GM06990 (cell line): Measurements from ENCODE around the gene C19orf33.

Experiments used
- DNase-seq: peaks from one replicate; pipeline ENCODE4 v3.0.0-alpha.2; 2011; ENCODE audit not compliant: insufficient read length; ENCODE audit errors: extremely low read depth
- H3K27me3 ChIP-seq: replicated peaks from 2 replicates; pipeline ENCODE4 v1.6.0; 2011; ENCODE audit warnings: low read length; ENCODE audit not compliant: control insufficient read depth, insufficient read depth
- H3K36me3 ChIP-seq: 2 replicates; pipeline ENCODE4 v1.5.1; 2011; ENCODE audit warnings: low read length; ENCODE audit not compliant: control insufficient read depth, insufficient read depth
- H3K4me3 ChIP-seq: replicated peaks from 2 replicates; pipeline ENCODE4 v1.5.1; 2011; ENCODE audit warnings: low read depth, mild to moderate bottlenecking, control low read depth, low read length
- CTCF ChIP-seq: IDR thresholded peaks from 2 replicates; pipeline ENCODE4 v1.5.1; 2011; ENCODE audit warnings: low read length, control low read depth, mild to moderate bottlenecking, inconsistent platforms; ENCODE audit not compliant: insufficient read depth, poor library complexity, severe bottlenecking

C19orf33 gene

GRCh38 chr19:38308006-38308766 is 4.1 kb downstream of the C19orf33 start:
- no peak for DNase-seq
- Histone ChIP-seq H3K4me3 (no peak overlapping the region), H3K27me3 (no peaks in the 10 kb centered on the region), H3K36me3 (peaks cover 12% of the 10 kb centered on the region)
- no peak for TF ChIP-seq CTCF

GRCh38 chr19:38308926-38309614 is 5.0 kb downstream of the C19orf33 start:
- TF ChIP-seq CTCF: no peak
- Histone ChIP-seq H3K36me3 (peaks cover 10% of the 10 kb centered on the region), H3K27me3 (no peaks in the 10 kb centered on the region), H3K4me3 (no peak overlapping the region)
- DNase-seq: no peak

- Histone ChIP-seq H3K4me3 (no peak overlapping the region), H3K27me3 (no peaks in the 10 kb centered on the region), H3K36me3 (peaks cover 10% of the 10 kb centered on the region)
- DNase-seq: no peak
- no peak for TF ChIP-seq CTCF
Observed at GRCh38 chr19:38309615-38310278, 5.7 kb downstream of the C19orf33 start.

GRCh38 chr19:38310279-38310670 is 6.2 kb downstream of the C19orf33 start:
- TF ChIP-seq CTCF: no peak
- Histone ChIP-seq H3K27me3 (no peaks in the 10 kb centered on the region), H3K36me3 (peaks cover 10% of the 10 kb centered on the region), H3K4me3 (no peak overlapping the region)
- no peak for DNase-seq

GRCh38 chr19:38310986-38311385 is 6.9 kb downstream of the C19orf33 start:
- H3K4me3 ChIP-seq: no peak overlapping the region
- TF ChIP-seq CTCF: no peak
- no peak for DNase-seq
- H3K27me3 ChIP-seq: no peaks in the 10 kb centered on the region
- peaks cover 10% of the 10 kb centered on the region for H3K36me3 ChIP-seq
